GM19463 (cell line): ENCODE data around the gene CAP2.
"Not testable (repeated sequence)": the region's sequence is repeated elsewhere in the genome, so short reads cannot be mapped to it uniquely, and the experiment has no call there.

ENCODE experiments used
- ATAC-seq: cut with Tn5 transposase; IDR thresholded peaks from one replicate; pipeline ENCODE4 v1.9.1; 2021; ENCODE audit warnings: mild to moderate bottlenecking, moderate library complexity; ENCODE audit not compliant: unreplicated experiment

Gene CAP2

DNA sequence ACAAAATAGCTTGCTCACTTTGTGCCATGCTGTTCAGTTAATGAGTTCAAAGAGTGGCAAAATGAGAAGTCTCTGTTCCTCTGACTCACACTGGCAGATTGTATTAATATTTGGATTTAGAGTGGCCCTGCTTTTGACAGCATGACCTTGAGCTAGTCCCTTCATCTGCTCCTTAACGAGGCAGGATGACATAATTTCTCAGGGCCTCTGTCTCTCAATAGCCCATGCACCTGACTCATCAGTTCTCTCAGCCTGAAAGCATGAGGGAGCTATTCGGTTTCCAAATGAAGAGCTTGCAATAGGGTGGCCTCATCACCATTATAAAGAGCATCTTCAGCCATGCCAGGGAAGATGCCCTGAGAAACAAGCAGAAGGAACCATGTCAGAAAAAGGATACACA is 38.2 kb downstream of the CAP2 start:
- ATAC-seq: no peak

- ATAC-seq: no peak
Observed at GRCh38 chr6:17432356-17432755, 39.0 kb downstream of the CAP2 start.

DNA sequence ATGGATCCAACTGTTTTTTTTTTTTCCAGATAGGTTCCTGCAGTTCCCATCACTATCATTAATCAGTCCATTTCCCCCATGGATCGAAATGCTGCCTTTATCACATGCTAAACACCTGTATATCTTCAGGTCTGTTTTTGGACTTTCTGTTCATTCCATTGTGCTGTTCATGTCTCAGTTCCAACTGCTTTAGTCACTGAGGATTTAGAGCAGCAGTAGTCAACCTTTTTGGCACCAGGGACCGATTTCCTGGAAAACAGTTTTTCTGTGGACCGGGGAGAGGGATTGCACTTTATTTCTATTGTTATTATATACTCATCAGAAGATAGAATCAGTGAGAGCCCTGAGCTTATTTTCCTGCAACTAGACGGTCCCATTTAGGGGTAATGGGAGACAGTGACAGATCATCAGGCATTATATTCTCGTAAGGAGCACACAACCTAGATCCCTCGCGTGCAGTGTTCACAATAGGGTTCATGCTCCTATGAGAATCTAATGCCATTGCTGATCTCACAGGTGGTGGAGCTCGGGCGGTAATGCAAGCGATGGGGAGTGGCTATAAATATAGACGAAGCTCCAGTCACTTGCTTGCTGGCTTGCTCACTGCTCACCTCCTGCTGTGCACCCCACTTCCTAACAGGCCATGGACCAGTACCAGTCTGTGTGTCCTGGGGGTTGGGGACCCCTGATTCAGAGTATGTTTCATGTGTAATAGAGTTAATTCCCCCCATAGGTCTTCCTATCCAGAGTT is 46.0 kb downstream of the CAP2 start:
- no peak for ATAC-seq

- not testable (repeated sequence) for ATAC-seq
Observed at GRCh38 chr6:17440811-17441210, 47.4 kb downstream of the CAP2 start.

- no peak for ATAC-seq
Observed at GRCh38 chr6:17442196-17442595, 48.8 kb downstream of the CAP2 start.

DNA sequence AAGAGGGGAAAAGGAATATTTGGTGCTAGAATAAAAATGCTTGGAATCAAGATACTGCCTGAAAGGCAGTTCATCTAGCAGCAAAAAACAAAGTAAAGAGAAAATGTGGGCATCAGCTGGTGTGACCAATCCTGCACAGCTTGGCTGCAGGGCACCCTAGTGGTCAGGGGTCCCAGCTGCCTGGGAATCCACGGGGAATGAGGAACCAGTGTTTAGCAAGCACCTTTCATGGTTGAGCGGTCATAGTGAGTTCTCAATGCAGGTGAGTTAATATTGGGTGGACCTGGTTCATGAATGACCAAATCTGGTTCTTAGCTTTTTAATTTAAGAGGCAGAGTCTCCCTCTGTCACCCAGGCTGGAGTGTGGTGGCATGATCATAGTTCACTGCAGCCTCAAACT is 53.3 kb downstream of the CAP2 start:
- peak; percentile 28 for ATAC-seq

GRCh38 chr6:17448165-17448564 is 54.8 kb downstream of the CAP2 start:
- no peak for ATAC-seq

- no peak for ATAC-seq
Observed at GRCh38 chr6:17450397-17450796, 57.0 kb downstream of the CAP2 start.

GRCh38 chr6:17450832-17451231 is 57.4 kb downstream of the CAP2 start:
- no peak for ATAC-seq

- ATAC-seq: no peak
Observed at GRCh38 chr6:17452096-17452495, 58.7 kb downstream of the CAP2 start.

GRCh38 chr6:17454316-17455005 is 61.1 kb downstream of the CAP2 start:
- ATAC-seq: no peak

- no peak for ATAC-seq
Observed at GRCh38 chr6:17455919-17456318, 62.5 kb downstream of the CAP2 start.

- no peak for ATAC-seq
Observed at GRCh38 chr6:17456711-17457110, 63.3 kb downstream of the CAP2 start.

DNA sequence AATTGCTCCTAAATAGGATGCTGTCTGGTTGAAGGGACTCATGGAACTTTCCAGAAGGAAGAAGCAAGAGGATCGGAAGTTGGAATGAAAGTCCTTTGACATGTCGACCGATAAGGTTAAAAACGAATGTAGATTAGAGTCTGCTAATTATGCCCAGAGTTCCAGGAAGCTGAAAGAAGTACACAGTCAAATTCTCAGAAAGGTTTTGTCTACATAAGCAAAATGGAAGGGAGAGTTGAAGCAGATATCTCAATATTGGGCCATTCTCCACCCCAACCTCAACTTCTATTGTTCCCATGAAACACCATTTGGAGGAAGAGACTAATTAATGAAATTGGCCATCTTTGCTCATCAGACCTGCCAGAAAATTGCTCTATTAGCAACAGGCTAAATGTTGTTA is 64.0 kb downstream of the CAP2 start:
- ATAC-seq: no peak

DNA sequence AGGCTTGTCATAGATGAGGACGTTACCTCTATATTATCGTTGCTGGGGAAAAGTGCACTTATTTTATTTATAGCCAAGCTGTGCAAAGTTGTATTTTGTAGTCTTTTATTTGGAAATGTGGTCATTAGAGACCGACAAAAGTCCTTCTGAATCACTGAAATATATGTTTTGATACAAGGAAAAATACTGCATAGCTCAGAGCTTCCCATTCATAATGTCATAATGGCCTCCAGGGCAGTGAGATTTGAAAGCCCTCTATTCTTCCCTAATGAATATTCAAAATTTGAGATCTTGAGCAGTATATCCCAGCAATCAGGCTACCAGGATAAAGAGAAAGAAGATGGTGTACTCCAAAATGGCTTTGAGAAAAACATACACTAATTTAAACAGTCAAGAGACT is 64.6 kb downstream of the CAP2 start:
- no peak for ATAC-seq

- ATAC-seq: no peak
Observed at GRCh38 chr6:17458966-17459365, 65.6 kb downstream of the CAP2 start.

DNA sequence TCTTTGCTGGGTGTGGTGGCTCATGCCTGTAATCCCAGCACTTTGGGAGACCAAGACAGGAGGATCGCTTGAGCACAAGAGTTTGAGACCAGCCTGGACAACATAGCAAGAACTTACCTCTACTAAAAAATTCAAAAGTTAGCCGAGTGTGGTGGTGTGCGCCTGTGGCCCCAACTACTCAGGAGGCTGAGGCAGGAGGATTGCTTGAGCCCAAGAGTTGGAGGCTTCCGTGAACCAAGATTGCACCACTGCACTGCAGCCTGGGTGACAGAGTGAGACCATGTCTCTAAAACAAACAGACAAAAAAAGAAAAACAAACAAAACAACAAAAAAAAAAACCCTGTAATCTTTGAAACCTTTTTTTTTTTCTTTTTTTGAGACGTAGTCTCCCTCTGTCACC is 67.5 kb downstream of the CAP2 start:
- ATAC-seq: no peak

GRCh38 chr6:17466147-17466546 is 72.8 kb downstream of the CAP2 start:
- no peak for ATAC-seq

DNA sequence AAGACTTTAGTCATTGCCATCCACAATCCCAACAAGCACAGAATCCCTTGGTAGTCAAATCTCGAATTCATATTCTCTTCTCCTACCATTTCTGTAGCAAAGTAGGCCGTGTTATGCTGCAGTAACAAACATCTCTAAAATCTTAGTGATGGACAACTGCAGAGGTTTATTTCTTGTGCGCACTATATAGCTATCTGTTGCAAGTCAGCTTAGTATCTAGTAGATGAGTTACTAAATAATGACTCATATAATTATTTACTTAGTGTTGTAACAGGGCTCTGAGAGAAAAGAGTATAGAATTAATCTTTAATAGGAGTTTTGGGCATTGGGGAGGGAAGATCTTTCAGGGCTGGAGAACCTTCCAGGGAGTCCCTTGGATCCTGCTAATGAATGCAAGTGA is 73.3 kb downstream of the CAP2 start:
- ATAC-seq: no peak

DNA sequence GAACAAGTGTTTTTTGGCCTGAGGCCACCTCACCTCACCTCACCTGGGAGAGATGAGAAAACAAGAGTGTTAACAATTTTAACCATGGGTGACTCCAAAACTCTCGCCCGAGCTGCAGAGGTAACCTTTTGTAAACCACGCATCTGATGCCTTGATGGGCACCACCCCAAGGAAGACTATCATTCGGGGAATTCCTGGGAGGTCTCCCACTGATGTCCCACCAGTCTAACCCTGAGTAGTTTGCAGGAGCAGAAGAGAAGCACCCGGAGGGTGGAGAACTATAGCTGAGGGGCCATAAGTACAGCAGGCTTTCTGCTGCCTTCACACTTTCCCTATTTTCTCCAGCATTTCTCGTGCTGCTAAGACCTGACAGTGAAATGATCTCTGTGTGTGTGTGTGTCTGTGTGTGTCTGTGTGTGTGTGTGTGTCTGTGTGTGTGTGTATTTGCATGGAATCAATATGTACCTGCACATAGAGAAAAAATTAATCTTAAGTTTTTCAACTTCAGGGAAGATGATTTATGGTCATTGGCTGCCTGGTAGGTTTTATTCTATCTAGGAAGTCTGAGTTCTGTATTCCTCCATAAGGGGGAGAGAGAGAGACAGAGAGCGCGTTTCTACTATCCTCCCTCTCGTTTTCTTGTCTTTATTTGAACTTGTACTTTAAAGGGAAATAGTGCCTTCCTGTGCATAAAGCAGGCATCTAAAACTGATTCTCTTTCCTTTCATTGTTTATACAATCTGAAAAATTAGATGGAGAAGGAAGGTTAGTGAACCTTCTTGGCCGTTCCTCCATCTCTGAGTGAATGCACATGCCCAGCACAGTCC is 75.8 kb downstream of the CAP2 start:
- no peak for ATAC-seq

DNA sequence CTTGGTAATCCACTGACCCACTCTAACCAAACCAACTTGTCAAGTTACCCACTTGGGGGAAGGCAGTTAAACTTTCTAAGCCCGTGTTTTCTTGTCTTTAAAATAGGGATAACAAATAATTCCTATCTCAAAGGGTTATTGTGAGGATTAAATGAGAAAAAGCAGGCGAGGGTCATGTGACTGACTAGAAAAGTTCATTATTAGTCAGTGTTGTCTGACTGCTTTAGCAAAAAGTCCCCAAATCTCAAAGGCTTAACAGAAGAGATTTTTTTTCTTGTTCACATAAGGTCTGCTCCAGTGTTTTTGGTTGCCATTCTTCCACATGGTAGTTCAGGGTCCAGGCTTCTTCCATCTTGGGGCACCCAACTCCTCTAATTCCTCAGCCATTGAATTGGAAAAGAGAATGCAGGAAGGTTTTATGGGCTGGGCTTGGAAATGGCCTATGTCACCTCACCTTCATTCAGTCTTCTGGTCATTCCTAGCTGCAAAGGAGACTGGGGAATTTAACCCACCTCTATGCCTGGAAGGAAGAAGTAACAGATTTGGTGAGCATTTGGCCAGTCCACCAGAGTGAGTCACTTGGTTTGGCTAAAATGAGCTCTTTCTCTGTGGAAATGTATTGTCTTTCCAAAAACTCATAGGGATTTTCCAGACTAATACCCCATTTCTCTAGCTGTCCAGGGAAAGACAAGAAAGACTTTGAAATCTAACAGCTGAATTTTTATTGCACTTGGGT is 77.0 kb downstream of the CAP2 start:
- no peak for ATAC-seq
